ENCODE measurements around the gene GALNT2.

Gene GALNT2

DNA sequence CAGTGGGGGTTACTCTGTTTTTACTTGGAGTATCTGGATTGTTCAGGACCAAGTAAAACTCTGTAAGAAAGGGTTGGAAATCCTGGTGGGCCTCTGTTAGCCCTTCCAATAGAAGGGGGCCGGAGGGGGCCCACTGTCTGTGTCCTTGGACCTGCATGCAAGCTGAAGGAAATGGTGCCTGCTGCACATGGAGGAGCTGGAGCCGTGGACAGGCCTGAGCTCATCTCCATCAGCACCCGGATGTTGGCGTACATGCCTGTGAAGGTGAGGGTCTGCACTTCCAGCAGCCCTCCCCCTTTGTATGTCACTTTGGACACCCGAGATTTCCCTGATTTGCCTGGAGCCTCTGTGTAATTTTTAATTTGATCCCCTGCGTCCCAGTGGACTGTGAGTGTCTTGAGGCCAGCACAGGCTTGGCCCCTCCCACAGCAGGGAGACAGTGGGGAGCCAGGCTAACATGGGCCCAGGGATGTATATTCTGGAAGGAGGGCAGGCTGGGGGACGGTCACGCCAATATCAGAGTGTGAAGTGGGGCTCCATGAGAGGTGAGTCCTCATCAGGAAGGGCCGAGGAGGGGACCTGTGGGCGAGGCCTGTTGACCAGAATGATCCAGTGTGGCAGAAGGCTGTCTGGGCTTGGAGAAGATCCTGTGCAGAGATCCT, 16.8 kb downstream of the GALNT2 start:
- in situ Hi-C loops (cut with HindIII; ENCODE audit: low pct_ligation_motif_present, low pct_unique_long_range_greater_than_20kb, low sequenced_read_pairs): no loop called here
- no peak for DNase-seq

DNA sequence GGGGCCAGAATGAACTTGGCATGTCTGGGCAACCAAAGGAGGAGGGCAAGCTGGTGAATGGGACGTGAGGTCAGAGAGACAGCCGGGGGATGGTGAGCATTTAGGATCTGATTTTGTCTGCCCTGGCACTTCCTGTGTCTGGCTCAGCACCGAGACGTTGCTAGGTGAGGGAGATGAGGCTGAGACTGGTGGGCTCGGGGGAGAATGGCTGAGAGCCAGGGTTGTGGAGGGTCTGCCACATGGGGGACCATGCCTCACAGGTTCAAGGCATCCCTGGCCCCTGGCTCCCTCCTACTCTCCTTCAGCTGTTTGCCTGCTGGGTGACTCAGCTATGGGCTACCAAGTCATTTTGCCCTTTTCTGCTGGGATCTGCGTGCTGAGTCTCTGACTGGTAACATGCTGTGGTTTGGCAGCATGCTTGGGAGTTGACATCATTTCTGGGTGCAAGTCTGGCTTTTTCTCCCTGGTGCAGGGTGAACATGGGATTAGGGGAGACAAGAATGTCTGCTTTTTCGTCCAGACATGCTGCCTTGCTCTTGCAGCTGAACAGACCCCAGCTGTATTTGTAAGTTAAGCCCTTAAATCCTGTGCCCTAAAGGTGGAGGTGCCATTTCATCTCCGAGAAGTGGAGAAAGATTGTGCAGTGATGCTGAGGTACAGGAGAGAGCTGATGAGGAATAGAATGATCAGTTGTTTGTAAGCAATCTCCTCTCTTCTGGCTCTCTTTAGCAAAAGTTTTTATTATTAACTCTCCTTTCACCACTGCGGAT, 17.6 kb downstream of the GALNT2 start:
- in situ Hi-C loops (cut with HindIII; ENCODE audit: low pct_ligation_motif_present, low pct_unique_long_range_greater_than_20kb, low sequenced_read_pairs): no loop called here
- DNase-seq: peak; percentile 99

DNA sequence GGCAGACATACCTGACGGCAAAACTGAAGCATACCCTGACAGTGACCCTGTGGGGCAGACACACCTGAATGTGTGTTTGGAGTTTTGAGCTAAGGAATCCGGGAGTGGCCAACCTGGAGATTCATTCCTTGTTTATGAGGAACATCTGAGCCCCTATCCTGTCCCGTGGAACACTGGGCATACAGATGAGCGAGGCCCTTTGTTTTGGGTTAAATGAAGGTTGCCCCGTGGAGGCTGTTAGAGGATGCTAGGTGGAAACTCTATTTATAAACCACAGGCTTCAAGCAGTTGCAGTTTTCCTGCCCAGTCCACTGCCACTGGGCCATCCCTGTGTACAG, 18.1 kb downstream of the GALNT2 start:
- in situ Hi-C loops (cut with HindIII; ENCODE audit: low pct_ligation_motif_present, low pct_unique_long_range_greater_than_20kb, low sequenced_read_pairs): no loop called here
- DNase-seq: no peak

DNA sequence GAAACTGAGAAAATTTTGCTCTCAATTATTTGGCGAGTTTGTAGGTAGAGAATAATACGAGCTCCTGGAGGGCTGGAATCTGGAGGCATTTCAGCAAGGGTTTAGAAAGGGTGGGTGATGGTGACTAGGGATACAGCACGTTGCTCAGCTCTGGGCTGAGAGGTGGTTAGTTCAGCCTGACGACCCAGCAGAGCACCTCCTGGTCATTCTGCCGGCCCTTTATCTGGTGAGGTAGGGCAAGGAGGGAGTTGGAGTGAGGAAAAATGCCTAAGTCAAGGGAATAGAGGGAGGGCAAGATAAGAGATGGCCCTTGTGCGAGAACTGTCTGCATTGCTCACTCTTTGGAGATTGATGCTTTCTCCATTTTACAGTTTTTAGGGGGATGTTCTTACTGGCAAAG, 19.1 kb downstream of the GALNT2 start:
- in situ Hi-C loops (cut with HindIII; ENCODE audit: low pct_ligation_motif_present, low pct_unique_long_range_greater_than_20kb, low sequenced_read_pairs): no loop called here
- DNase-seq: no peak

DNA sequence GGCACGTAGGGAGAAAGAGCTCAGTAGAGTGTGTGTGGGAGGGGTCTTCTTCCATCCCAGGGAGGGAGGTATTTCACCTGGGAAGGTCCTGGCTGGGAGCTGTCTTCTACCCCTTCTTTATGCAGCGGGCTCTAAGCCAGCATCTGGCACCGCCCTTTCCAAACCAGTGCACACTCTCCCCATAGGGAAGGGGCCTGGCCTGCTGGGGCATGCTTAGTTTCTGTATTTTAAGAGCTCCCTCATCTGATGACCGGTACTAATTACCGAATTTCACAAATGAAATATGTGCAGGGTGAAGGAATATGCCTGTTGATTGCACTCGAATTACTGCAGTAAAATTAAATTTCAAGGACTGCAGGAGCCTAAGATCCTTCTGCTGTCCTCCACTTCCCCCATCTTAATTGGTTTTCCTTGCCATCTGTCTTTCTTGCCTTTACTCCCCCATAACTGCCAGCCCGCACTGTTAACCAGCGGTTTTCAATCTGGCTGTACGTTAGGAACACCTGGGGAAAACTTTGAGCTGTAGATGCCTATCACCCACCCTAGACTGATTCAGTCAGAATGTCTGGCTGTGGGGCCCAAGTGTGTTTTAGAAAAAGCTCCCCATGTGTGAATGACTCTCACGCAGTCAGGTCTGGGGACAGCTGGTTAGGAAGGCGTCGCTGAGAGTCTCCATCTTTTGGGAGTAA, 20.1 kb downstream of the GALNT2 start:
- in situ Hi-C loops (cut with HindIII; ENCODE audit: low pct_ligation_motif_present, low pct_unique_long_range_greater_than_20kb, low sequenced_read_pairs): no loop called here
- DNase-seq: no peak

DNA sequence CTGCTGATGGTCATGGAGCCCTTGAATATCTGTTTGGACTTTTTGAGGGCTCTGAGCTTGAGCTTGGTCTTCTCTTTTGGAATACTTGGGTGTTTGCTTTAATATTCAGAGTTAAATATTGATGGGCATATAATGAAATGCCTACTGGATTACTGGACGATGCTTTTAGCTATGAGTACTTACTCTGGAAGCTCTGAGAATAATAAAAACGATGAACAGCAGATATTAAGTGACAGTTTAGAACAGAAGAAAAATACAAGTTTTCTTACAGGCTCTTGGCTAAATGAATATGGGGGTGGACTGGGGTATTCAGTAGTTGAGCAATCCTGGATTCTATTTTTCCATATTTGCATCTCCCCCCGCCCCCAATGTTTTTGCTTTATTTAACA, 20.7 kb downstream of the GALNT2 start:
- in situ Hi-C loops (cut with HindIII; ENCODE audit: low pct_ligation_motif_present, low pct_unique_long_range_greater_than_20kb, low sequenced_read_pairs): no loop called here
- no peak for DNase-seq

DNA sequence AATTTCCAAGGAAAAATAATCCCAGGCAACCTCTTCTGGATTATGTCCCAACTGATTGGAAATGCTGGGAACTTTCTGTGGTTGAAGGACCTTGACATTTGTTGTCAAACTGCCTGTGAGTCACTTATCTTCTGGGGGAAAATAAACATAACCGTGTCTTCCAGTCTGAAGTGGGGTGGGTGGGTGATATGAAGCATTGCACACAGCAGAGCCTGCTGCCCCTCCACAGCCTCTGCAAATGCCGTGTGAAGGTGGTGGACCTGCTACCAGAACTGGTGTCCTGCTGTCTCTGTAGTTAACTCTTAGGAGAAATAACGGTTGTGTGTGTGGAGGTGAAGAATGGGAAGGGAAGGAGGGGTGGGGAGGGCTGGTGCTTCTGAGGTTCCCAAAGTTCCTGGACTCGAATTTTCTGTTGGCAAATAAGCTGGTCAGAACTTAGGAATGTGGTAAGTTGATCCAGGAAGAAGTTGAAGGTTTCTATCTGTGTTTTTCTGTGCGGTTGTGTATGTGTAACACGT, 23.2 kb downstream of the GALNT2 start:
- DNase-seq: no peak
- in situ Hi-C loops (cut with HindIII; ENCODE audit: low pct_ligation_motif_present, low pct_unique_long_range_greater_than_20kb, low sequenced_read_pairs): no loop called here

DNA sequence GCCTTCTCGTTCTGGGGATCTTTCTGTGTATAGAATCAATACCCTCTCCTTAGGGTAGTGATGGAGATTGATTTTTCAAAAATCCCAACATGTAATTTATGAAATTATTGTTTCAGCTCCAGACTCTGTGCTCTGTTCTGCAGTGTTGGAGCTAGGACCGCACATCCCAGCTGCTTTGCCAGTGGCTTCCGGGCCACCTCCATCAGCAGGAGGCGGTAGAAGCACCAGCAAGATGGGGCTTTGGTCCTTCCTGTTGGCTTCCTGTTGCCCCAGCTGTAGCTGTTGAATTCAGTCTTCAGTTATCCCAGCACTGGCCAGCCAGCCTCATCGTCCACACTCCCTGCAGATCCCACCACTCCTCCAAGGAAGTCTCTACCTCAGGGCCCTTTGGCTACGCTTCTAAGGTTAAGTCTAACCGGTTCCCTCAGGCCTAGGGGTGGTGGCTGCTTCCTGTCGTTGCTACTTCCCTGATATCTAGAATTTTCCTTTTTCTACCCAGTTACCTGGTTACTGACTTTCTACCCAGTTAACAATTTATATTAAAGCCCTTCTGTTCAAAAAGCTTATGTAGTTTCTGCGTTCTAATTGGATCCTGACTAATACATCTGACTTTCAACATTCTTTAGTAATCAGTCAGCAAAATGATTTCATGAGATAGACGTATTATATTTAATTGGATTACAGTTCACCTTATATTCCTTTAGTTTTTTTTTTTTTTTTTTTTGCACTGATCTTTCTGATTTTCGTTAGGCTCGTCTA, 24.6 kb downstream of the GALNT2 start:
- no peak for DNase-seq
- in situ Hi-C loops (cut with HindIII; ENCODE audit: low pct_ligation_motif_present, low pct_unique_long_range_greater_than_20kb, low sequenced_read_pairs): no loop called here

DNA sequence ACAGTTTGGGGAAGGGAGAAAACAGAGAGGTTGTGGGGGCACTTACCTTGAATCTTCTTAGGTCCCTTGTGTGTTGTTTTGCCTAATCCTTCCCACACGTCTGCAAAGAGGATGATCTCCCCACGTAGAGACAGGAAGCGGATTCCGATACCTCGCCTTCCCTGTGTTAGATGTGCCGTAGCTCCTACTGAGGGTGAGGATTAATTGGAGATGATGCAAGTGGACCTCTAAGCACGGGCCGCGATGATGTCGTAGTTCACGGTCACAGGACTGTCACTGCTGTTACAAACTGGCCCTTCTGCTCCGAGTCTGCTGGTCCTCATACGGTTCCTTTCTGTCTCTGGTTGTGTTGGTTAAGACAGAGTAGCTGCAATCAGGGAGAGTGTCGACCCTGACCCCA, 27.7 kb downstream of the GALNT2 start:
- in situ Hi-C loops (cut with HindIII; ENCODE audit: low pct_ligation_motif_present, low pct_unique_long_range_greater_than_20kb, low sequenced_read_pairs): no loop called here
- no peak for DNase-seq

DNA sequence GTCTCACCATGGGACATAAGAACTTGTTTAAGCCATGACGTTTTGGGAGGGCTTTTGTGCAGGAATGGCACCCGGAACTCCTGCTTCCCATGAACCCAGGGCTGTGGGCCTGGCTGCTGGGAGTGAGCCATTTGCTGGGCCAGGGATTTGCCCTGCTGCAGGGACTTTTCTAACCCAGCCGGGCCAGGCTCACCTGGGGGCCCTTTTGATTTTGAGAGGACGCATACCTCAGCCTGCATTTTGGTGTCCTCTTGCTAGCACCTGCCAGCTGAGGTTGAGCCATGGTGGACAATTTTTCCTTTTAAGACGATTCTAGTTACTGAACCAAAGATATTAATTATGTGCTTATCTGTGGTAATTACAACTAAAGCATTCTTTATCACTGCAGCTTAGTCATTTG, 28.9 kb downstream of the GALNT2 start:
- in situ Hi-C loops (cut with HindIII; ENCODE audit: low pct_ligation_motif_present, low pct_unique_long_range_greater_than_20kb, low sequenced_read_pairs): no loop called here
- no peak for DNase-seq

DNA sequence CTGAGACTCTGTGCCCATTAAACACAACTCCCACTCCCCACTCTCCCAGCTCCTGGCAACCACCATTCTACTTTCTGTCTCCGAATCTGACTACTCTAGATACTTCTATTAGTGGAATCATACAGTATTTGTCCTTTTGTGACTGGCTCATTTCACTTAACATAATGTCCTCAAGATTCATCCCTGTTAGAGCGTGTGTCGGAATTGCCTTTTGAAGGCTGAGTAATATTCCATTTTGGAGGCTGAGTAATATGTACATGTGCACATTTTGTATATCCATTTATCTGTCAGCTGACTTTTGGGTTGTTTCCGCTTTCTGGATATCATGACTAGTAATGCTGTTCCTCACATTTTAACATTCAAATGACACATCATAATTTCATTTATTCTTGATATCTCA, 30.3 kb downstream of the GALNT2 start:
- no peak for DNase-seq
- in situ Hi-C loops (cut with HindIII; ENCODE audit: low pct_ligation_motif_present, low pct_unique_long_range_greater_than_20kb, low sequenced_read_pairs): no loop called here

DNA sequence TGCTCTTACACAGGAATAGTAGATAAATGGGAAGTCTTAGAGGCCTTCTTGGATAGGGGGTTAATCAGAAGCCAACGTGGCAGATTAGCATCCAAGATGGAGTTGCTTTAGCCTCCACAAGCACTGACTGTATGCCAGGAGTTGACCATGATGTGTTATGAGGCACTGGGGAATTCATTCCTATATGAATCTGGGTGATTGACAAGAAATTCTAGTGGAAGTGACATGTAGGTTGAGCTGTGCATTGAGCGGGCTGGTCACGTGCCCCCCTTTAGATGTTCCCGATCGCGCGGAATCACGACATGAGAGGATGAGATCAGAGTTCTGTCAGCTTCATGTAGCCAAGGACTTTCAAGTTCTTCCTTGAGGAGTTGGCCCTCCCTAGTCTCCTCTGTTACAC, 31.7 kb downstream of the GALNT2 start:
- in situ Hi-C loops (cut with HindIII; ENCODE audit: low pct_ligation_motif_present, low pct_unique_long_range_greater_than_20kb, low sequenced_read_pairs): no loop called here
- DNase-seq: no peak

DNA sequence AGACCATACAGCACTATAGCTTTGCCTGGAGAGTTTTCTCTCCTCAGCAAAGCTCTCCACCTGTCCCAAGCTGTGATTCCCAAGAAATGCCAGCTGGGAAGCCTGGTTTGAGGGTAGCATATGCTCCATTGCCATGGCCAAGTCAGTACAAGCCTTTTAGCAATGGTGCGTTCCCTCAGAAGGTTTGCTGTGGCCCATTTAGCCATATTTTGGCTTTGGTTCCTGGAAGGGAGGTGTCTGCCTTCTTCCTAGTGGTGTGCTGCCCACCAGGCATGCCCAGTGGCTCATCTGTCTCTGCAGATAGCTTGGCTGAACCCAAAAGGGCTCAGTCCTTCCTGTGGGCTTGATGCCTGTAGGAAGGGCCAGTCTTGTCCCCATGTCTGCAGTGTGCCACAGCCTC, 32.4 kb downstream of the GALNT2 start:
- no peak for DNase-seq
- in situ Hi-C loops (cut with HindIII; ENCODE audit: low pct_ligation_motif_present, low pct_unique_long_range_greater_than_20kb, low sequenced_read_pairs): no loop called here

DNA sequence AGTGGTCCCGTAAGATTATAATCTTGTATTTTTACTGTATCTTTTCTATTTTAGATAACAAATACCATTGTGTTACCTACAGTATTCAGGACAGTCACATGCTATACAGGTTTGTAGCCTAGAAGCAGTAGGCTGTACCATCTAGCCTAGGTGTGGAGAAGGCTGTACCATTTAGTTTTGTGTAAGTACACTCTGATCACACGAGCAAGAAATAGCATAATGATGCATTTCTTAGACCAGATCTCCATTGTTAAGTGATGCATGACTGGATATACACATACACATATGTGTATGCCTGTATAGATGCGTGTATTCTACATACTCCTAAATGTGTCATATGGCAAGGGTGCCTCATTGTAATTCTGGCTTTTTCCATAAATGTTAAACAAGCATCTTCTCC, 33.9 kb downstream of the GALNT2 start:
- in situ Hi-C loops (cut with HindIII; ENCODE audit: low pct_ligation_motif_present, low pct_unique_long_range_greater_than_20kb, low sequenced_read_pairs): no loop called here

DNA sequence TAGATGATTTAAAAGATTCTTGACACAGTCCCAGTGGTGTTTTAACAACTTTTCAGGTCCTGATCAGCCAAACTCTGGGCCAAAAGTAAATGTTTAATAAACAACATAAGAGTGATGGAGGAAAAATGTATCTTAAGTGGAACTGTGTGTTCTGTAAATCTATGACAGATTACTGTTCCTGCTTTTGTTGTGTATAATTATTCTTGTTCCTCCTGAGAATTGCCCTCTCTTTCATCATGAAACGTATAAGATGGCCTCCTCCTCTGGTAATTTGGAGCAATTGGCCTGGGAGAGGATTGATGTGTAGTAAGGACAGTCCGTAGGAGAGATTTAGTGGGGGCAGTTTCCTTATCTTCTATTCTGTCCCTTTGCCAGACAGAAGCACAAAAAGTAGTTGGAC, 34.5 kb downstream of the GALNT2 start:
- no peak for DNase-seq
- in situ Hi-C loops (cut with HindIII; ENCODE audit: low pct_ligation_motif_present, low pct_unique_long_range_greater_than_20kb, low sequenced_read_pairs): no loop called here

More for the DNA sequence above, 33.9 kb downstream of the GALNT2 start:
- no peak for DNase-seq

DNA sequence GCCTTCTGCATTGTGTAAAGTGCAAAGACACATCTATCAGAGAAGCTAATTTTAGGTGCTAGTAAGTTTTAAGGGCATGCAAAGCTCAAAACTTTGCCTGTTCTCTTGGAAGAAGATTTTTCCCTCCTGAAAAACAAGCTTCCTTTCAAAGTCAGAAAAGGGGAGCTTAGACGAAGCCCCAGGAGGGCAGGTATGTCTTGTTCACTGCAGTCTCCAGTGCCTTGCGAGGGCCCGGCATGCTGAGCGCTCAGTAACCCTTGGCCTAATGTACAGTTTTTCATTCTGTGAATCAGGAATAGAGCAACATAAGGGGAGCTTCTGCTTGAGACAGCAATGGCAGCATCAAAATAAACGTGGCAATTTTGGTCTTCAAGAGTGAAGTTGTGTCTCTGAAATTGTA, 35.0 kb downstream of the GALNT2 start:
- no peak for DNase-seq

DNA sequence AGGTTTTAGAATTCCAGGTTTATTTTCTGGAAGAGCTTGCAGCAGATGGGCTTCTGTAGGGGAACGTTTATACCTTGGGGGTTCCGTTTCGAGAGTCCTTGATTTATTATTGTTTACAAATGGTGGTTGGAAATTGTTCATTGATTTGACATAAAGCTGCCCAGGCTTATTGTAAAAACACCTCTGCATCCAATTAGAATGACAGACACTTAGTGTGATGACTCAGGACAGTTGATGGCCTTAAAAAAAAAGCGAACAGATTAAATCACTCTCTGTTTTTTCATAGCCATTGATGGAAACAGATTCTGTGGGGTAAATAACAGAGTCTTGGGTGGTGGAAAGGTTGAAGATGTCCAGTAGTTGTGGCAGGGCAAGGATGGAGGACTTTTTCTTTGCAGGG, 35.4 kb downstream of the GALNT2 start:
- DNase-seq: no peak
- in situ Hi-C loops (cut with HindIII; ENCODE audit: low pct_ligation_motif_present, low pct_unique_long_range_greater_than_20kb, low sequenced_read_pairs): no loop called here

More for the DNA sequence above, 35.0 kb downstream of the GALNT2 start:
- in situ Hi-C loops (cut with HindIII; ENCODE audit: low pct_ligation_motif_present, low pct_unique_long_range_greater_than_20kb, low sequenced_read_pairs): no loop called here

DNA sequence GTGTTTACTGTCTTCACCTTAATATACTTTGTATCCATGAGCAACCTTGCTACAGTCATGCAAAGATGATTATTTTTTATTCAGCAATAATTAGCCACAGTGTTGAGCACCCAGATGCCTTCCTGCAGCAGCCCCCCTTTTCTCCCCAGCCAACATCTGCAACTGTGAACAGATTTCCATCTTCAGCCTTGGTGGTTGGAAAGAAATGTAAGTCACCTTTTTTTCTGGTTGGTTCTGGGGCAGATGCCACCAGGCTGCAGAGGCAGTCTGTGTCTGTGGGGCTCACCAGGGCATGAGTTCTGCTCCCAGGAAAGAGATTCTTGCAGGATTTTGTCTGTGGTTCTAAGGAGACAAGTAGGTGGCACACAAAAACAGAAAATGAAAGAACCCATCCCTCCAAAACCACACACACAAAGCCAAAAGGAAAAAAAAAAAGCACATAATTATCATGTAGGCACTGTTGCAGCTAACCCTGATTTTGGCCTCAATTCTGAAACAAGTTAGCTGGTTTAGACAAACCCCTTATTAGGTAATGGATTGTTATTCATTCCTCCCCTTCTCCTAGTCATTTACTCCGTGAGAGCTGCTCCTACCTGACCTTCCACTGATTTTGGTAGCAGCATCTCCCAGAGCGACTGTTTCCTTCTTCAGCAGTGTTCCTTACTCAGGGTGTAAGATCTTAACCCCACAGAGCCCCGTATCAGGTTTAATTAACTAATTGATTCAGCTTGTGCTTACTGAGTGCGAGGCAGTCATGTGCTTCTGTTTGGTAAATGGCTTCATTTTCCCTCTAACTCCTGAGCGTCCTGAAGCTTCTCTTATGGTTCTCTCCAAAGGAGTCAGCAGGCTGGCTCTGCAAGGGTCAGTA, 36.5 kb downstream of the GALNT2 start:
- no peak for DNase-seq
- in situ Hi-C loops (cut with HindIII; ENCODE audit: low pct_ligation_motif_present, low pct_unique_long_range_greater_than_20kb, low sequenced_read_pairs): no loop called here
